HG03139 (cell line): ENCODE data around the gene NCOR1.
A peak's percentile ranks its signal among the peaks of the same experiment; 100 is the strongest.
"Not testable (repeated sequence)": the region's sequence is repeated elsewhere in the genome, so short reads cannot be mapped to it uniquely, and the experiment has no call there.

ENCODE experiments used
- ATAC-seq: cut with Tn5 transposase; IDR thresholded peaks from one replicate; pipeline ENCODE4 v1.9.1; 2021; ENCODE audit not compliant: unreplicated experiment

NCOR1 gene

DNA sequence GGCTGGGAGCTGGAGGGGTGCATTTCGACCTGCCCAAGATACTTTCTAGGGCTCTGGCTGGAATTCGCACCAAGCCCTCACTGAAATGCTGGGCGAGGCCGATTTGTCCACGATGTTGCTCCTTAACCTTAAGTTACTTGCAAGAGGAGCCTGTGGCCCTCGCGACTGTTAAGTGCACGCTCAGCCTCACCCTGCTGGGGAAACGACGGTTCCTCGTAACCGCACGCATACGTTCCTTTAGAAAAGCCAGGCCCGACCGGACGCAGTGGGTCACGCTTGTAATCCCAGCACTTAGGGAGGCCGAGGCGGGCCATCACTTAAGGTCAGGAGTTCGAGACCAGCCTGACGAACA is 607 bp upstream of the NCOR1 start:
- no peak for ATAC-seq

DNA sequence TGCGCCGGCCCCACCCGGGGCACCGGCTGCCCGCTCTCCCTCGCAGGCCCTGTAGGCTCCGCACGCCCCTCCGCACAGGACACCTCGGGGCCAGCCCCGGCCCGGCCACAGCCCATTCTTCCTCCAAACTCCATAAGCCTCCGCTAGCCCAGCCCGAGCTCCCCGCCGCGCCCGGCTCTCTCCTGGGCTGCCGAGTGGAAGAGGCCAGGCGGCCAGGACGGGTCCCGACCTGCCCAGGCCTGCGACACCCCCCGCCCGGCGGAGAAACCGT is 397 bp downstream of the NCOR1 start:
- ATAC-seq = peak; percentile 24

DNA sequence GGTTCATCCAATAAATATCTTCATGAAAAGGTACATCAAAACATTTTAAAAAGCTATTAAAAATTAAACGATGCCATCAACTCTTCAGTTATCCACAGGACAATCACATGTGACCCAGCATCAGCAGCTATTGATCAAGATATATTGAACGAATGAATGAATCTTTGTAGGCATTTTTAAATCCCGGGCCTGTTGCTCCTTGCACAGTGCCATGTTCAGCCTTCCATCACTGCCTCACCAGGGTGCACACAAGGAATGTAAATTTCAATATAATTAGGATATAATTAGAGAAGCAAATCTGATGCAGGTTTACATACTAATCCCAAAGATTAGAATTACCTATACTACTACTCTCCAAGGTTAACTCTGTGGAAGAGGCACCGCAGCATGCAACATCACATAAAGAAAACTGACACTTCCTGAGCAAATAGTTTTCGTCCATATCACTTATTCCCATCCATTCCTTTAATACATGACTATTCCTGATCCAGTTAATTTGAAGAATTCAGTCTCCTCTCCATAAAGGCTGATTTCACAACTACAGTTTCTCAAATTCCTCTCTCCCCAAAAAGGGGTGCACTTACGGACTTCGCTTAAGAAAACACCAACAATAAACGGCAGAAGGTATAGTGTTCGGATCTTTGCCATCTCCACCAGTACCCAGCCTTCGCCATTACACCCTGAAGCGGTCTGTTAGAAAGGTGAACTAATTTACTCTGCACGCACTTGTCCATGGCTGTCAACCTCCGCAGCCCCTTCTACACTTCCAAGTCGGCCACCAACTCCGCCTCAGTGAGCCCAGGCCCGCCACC is 938 bp downstream of the NCOR1 start:
- no peak for ATAC-seq

DNA sequence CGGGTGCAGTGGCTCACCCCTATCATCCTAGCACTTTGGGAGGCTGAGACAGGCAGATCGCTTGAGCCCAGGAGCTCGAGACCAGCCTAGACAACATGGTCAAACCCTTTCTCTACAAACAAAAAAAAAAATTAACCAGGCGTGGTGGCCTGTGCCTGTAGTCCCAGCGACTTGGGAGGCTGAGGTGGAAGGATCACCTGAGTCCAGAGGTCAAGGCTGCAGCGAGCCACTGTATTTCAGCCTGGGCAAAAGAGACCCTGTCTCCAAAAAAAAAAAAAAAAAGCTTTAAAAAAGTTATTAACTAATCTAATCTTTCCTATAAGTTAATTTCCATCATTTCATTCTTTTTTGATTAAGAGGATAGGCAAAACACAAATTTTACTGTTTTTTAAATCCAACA is 2.5 kb downstream of the NCOR1 start:
- no peak for ATAC-seq

DNA sequence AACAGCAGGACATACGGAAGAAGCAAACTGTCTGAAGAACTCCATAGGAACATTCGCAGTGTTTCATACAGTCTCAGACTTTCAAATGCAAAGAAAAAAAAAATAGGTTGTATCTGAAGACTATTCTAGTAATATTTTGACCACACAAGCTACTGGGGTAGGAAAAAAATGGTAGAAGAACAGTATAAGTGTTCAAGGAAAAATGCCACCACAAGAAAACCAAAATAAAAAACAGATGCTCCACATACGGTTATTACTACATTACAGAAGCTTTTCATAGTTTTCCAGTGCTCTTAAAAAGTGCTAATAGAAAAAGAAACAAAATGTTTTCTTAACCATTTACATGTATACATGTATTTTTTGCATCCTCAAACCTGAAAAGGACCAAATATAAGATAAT is 3.7 kb downstream of the NCOR1 start:
- ATAC-seq = no peak

DNA sequence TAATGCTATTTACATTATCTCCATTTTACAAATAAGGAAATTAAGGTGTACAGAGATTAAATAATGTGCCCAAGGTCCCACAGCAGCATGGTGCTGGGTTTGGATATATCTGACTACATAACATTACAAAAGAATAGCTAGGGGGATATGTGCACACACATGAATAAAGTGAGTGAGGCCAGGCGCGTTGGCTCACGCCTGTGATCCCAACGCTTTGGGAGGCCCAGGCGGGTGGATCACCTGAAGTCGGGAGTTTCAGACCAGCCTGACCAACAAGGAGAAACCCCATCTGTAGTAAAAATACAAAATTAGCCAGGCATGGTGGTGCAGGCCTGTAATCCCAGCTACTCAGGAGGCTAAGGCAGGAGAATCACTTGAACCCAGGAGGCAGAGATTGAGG is 10.6 kb downstream of the NCOR1 start:
- not testable (repeated sequence) for ATAC-seq

DNA sequence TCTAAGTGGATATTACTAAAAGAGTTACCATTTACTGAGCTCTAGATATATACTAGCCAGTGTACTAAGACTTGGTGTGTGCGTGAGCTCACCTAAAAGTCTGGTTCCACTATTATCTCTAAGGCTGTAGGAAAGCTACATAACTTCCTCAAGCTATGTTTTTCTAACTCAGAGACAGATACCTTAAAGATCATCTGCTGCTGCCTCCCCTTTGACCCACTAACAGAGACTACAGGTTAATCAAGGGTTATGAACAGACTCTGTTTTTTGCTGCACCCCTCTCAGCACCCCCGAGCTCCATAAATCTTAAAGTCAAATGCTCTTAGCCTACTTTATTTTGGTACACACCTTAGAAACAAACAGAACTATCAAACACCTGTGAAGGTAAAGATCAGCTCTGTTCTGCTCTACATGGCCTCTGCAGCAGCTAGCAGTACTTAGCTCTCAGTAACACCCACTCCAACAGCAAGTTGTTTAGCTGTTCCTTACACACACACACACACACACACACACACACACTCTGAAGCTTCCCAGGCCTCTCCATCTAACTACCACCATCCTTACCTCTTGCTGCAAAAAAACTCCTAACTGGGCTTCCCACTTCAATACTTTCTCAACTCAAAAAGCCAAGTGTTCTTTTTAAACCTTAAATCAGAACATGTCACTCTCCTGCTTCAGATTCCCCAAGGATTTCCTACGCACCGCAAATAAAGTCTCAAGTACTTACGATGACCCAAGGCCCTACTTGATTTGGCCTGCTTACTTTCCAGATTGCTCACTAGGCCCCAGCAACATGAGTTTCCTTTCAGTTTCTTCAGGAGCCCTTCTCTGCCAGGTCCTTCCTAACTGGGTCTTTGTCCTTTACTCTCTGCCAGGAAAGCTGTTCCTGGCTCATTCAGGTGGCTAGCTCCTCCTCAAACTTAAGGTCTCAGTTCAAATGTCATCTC is 12.5 kb downstream of the NCOR1 start:
- ATAC-seq = not testable (repeated sequence)

DNA sequence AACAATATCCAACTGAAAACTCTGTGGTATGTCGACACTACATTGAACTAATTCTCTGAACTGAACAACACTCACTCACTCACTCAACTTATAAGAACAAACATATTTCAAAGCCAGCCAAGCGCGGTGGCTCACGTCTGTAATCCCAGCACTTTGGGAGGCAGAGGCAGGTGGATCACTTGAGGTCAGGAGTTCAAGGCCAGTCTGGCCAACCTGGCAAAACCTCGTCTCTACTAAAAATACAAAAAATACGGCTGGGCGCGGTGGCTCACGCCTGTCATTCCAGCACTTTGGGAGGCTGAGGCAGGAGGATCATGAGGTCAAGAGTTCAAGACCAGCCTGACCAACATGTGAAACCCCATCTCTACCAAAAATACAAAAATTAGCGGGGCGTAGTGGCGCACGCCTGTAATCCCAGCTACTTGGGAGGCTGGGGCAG is 13.6 kb downstream of the NCOR1 start:
- ATAC-seq = not testable (repeated sequence)

DNA sequence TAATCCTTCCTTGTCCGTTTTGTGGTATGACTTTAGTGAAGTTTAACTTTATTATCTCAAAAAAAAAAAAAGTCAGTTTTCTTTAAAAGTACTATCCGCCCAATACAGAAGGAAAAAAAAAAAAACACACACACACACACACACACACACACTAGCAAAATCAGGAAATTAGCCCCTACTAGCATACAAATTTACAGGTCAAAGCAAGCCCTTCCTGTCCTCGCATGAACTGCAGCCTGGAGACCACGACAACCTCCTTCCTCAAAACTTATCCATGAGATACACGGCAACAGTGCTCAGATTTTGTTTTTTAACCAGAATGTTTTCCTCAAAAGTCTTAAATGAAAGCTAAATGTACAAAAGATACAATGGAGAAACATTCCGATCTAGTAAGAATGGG is 16.2 kb downstream of the NCOR1 start:
- no peak for ATAC-seq

DNA sequence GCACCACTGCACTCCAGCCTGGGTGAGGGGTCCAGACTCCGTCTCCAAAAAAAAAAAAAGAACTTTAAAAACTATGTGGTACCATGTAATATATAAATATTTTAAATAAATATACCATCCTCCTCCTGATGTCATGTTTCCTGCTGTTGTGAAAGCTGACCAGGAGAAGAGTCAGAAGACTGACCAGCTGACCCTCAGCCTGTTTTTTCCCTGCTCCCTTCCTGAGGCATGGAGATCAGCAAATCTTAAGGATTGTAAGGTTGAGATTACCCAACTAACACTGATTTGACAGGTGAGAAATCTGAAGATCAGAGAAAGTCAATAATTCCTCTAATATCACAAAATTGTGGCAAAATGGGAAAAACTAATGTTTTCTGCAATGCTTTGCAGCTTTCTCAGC is 18.1 kb downstream of the NCOR1 start:
- no peak for ATAC-seq

DNA sequence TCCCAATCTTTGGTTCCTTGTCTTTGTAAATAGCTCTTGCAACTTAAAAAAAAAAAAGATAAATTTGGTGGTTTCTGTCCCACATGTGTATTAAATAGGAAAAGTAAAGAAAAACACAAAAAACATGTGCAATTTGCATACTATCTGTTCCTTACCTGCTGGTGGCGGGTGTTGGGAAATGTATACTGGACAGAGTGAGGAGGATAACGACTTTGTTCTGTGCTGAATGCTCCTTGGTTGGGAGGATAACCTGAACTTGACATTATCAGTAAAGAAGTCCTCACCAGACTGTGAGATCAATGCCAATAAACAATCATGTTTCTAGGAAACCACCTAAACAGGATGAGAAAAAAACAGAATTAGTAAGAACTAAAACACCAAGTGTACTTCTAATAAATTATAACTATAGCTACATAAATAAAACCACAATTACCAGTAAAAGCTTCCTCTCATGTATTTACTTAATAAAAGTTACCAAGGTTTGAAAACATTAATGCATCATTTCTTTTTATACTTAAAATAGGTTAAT is 21.0 kb downstream of the NCOR1 start:
- not testable (repeated sequence) for ATAC-seq

DNA sequence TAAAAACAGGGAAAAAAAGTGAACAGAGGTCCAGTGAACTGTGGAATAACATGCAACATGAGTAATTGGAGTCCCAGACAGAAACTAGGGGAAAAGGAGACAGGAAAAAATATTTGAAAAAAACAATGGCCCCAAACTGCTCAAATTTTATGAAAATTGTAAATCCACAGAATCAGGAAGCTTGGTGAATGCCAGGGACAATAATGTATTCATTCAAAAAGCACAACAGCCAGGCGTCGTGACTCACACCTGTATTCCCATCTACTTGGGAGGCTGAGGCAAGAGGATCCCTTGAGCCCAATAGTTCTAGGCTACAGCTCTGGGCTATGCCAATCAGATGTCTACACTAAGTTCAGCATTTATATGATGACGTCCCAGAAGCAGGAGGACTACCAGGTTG is 23.7 kb downstream of the NCOR1 start:
- ATAC-seq = no peak

DNA sequence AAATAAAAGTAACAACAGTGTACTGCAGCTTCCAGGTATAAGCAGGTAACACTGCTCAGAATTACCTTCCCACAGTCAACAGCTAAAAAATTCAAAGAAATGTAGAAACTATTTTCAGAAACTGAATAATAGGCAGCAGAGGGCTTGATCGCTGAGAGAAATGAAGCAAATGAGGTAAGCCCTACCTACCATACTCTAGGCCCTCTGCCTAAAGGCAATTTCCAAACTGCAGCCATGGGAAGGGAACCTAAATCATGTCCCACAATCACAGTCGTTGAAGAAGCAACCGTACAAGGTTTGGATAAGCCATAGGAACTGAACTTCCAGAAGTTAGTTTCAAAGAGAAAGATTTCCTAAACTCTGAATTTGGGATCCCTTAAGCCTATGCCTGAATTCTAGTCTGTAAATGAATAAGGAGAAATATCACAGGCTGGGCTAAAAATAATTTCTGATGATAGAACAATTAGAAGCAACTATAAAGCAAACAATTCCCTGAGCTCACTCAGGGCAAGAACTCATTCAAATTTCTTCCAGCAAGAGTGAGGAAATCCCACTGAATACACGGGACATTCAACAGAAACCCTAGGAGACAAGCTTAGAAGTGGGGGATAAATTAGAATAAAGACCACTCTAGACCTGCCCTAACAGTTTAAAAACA is 24.5 kb downstream of the NCOR1 start:
- no peak for ATAC-seq

DNA sequence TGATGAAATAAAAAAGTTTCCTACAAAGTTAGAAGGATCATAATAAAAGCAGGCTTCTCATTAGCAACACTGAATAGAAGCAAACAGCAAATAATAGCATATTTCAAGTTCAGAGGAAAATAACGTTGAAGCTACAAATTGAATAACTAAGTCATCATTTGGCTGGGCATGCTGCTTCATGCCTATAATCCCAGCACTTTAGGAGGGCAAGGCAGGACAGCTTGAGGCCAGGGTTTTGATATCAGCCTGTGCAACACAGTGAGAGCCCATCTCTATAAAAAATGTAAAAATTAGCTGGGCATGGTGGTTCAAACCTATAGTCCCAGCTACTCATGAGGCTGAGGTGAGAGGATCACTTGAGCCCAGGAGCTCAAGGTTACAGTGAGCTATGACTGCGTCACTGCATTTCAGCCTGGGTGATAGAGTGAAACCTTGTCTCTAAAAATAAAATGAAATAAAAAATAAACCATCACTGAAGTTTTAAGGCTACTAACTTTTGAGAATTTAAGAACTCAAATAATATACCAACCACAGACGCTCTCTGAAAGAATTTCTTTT is 25.5 kb downstream of the NCOR1 start:
- ATAC-seq = no peak

DNA sequence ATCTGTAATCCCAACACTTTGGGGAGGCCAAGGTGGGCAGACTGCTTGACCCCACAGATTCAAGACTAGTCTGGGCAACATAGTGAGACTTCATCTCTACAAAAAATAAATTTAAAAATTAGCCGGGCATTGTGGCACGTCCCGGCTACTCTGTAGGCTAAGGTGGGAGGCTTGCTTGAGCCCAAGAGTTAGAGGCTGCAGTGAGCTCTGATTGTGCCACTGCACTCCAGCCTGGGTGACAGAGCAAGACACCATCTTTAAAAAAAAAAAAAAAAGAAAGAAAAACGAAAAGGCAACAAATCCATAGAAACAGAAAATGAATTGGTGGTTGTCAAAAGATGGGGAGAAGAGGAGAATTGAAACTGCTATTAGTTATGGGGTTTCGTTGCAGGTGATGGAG is 27.7 kb downstream of the NCOR1 start:
- no peak for ATAC-seq

DNA sequence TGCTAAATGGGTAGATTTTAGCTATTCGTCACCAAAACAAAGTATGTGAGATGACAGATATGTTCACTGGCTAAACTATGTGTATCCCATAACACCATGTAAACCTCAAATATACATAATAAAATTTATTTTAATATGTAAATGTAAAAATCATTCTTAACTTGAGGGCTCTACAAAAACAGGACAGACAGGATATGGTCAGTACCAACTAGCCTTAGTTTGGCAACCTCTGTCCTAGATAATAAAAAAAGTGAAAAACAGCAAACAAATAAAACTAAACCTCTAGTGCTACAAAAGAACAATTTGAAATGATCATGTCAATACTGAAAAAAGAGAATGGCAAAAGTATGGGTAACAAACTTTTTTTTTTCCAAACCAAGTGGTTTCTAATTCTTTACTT is 33.8 kb downstream of the NCOR1 start:
- ATAC-seq = no peak

DNA sequence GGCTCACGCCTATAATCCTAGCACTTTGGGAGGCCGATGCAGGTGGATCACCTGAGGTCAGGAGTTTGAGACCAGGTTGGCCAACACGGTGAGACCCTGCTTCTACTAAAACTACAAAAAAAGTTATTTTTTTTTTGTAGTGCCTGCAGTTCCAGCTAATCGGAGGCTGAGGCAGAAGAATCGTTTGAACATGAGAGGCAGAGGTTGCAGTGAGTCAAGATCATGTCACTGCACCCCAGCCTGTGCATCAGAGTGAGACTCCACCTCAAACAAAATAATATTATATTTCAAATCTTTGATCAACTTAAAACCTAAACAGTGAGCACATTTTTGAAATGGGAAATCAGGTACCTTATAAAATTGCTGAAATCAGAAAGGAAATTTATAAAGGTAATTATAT is 36.5 kb downstream of the NCOR1 start:
- ATAC-seq = no peak

DNA sequence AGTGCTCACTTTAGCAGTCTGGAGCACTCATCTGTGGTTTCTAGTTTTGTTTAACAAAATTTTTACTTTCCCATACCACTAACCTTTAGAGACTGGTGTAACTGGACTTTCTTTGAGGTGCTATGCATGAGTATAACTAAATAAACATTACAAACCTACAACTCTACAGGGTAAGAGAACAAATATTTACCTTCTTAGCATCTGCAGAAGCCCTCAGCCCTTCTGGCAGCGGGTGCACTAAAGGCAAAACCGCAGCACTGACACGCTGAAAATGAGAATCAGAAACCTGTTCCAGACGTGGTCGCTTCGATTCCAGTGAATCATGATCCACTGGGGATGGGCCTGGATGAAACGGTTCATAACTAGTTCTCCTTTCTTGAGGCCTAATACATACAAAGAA is 43.7 kb downstream of the NCOR1 start:
- ATAC-seq = no peak

DNA sequence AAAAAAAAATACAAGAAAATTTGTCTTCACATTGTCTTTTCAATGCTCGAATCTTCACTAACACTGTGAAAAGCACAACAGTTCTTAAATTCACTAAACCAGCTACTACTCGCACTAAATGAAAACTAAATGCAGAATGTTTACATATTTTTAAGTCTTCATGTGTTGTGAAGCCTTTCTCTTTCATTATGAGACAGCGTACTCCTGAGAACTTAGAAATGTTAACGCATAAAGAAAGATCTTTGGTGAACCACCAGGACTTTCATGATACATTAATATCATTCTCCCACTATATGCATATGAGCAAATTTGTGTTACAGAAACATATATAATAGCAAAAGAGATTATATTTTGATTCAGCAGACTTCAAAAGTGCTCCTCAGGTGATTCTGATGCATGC is 48.6 kb downstream of the NCOR1 start:
- not testable (repeated sequence) for ATAC-seq

DNA sequence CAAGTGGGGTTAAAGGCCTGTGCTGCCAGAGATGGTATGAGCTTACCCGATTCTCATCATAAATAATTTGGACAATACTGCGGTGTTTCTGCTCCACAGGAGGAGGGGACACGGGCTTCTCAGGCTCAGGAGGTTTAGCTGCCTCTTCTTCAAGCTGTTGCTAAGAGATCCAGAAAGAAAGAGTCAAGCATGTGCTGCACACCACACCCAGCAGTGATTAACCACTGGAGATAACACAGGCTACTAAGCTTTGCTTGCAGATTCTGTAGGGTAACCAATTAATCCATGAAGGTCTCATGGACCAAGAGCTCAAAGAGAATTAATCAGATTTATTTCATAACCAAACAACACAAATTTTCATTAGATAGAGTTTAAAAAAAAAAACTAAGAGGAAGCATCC is 56.6 kb downstream of the NCOR1 start:
- no peak for ATAC-seq

DNA sequence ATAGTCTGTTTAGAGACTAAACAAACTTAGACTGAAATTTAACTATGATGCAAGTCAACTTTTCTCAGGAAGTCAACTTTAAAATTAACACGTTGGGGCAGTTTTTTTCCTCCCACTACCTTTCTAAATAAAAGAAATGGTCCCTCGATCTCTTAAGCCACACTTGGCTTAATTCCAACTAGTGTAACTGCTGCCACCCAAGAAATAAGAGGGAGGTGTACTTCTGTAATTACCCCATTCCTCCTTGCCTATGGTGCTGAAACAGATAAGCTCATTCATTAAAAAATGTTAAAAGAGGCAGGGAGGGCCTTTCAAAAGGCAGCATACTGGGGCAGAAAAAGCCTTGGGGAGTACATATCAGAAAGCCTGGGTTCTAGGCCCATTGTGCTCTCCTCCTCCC is 59.8 kb downstream of the NCOR1 start:
- ATAC-seq = no peak
